Transverse colon (tissue), 4 donors: ENCODE measurements around the gene DHRS1. TPM values are rescaled to one million over a fixed set of nuclear protein-coding genes. Genes with fewer than 3 reads are reported as not detected.

ENCODE experiments used
- DNase-seq: peaks from one replicate; pipeline ENCODE4 v3.0.0-alpha.2; 2019
- H3K27ac ChIP-seq, 4 donors: fragments of 200-600 bp; sonication (generic); 2 replicates each; pipeline ENCODE4 v1.5.1; 2016 to 2018; ENCODE audit warnings: inconsistent platforms in 4 of 4
- H3K27me3 ChIP-seq: fragments of 200-600 bp; sonication (generic); 2 replicates; pipeline ENCODE4 v1.5.1; 2017; ENCODE audit warnings: inconsistent platforms
- H3K36me3 ChIP-seq, 4 donors: fragments of 200-600 bp; sonication (generic); 2 replicates each; pipeline ENCODE4 v1.5.1; 2017 to 2019; ENCODE audit warnings: inconsistent platforms in 4 of 4
- H3K4me1 ChIP-seq, 4 donors: fragments of 200-600 bp; sonication (generic); 2 replicates each; pipeline ENCODE4 v1.5.1; 2017 to 2020; ENCODE audit warnings: inconsistent platforms in 4 of 4
- H3K4me3 ChIP-seq, 4 donors: fragments of 200-600 bp; sonication (generic); 1 replicate in 1 of 4; 2 replicates in 3 of 4; pipeline versions ENCODE4 v1.5.1 to v1.6.1; 2017 to 2019; ENCODE audit warnings: inconsistent platforms in 4 of 4
- H3K9me3 ChIP-seq, 2 donors: fragments of 200-600 bp; sonication (generic); 2 replicates each; pipeline ENCODE4 v1.5.1; 2017 to 2019; ENCODE audit warnings: inconsistent platforms in 2 of 2
- EP300 ChIP-seq: sonication (generic); formaldehyde crosslinking; IDR thresholded peaks from one replicate; pipeline ENCODE4 v1.6.1; 2017; ENCODE audit warnings: antibody characterized with exemption, low read depth
- POLR2A ChIP-seq: fragments of 450-650 bp; IDR thresholded peaks from one replicate; pipeline ENCODE4 v1.6.1; 2016; ENCODE audit warnings: antibody characterized with exemption, mild to moderate bottlenecking, moderate library complexity
- POLR2AphosphoS5 ChIP-seq, 3 donors: sonication (generic); formaldehyde crosslinking; IDR thresholded peaks; one replicate each; pipeline ENCODE4 v1.6.1; 2016; ENCODE audit warnings: antibody characterized with exemption in 3 of 3
- WGBS, 2 donors: methylation state at CpG; one replicate each; pipeline ENCODE4 v1.1.5; 2018; ENCODE audit warnings: low coverage in 1 of 2; 5-methylcytosine and 5-hydroxymethylcytosine counted together
- in situ Hi-C, 4 donors: fragments of 200-750 bp; cut with MboI; loops; one replicate each; pipeline versions ENCODE4 v1.15.0 to v1.15.1; 2017; ENCODE audit warnings: low sequenced_read_pairs in 3 of 4, low pct_ligation_motif_present in 1 of 4, low pct_unique_long_range_greater_than_20kb in 1 of 4
- intact Hi-C: fragments of 100-400 bp; cut with DNase I; formaldehyde crosslinking; loops from one replicate; pipeline ENCODE4 v1.15.1; 2023; ENCODE audit warnings: low total_unique reads
- total RNA-seq, 4 donors: library from RNA; depleted of rRNA; stranded (reverse); fragments of >200 nt; gene quantifications; one replicate each; pipeline ENCODE4 v1.1.0, GENCODE V29; 2016
- TF ChIP-seq, protein P1 (sequence below), 5 experiments: fragments of 200-600 bp in 3 of 5; fragments of 450-650 bp in 2 of 5; sonication (generic) in 3 of 5; IDR thresholded peaks; 1 replicate in 2 of 5; 2 replicates in 3 of 5; pipeline ENCODE4 v1.5.1; 2016 to 2017; ENCODE audit warnings: antibody characterized with exemption in 5 of 5, inconsistent platforms in 3 of 5, mild to moderate bottlenecking in 2 of 5, moderate library complexity in 1 of 5

DHRS1 gene
- total RNA-seq, 4 donors from 2014 or later = 84.2 to 106 (median 94.6) TPM

DNA sequence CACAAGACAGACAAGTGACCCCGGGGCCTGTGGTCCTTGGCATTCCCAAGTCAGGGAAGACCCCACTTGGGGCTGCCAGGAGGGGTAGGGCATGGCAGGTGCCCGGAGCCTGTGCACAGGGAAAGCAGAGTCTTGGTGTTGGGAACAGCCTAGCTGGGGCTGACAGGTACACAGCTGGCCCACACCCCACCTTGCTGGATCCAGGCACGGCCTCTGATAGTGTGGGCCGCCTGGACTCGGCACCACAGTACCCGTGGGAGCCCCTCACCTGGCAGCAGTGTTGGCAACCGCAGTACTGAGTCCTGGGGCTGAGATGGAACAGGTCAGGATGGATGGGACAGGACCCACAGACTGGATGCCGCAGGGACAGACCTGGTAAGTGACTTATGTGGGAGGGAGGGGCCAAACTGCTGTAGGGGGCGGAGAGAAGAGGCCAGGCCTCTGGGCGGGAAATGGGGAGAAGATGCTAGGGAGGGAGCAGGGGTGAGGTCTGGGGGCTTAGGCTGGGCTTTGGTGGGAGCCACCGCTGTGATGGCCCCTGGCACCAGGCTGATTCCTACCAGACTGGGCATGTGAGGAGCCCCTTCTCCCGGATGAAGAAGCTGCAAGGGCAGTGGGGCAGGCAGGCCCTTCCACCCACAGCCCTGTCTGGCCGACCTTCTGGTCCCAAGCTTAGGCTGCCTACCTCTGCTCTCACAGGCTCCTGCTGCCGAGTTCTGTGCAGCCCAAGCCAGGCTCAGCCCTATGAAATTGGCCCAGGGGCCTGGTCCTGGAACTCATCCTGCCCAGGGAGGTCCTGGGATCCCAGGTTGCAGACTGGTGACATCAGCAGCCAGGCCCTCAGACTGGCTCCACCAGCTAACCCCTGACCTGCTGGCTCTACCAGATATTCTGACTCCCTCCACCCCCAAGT is 36.5 kb downstream of the DHRS1 start, which contains the start of gene TGM1:
Gene TGM1 (minus strand): TSS at position 357 of the 913 bp plus-strand sequence. CDS start 825 bp downstream, outside the sequence.
- TF ChIP-seq POLR2A (no peak), EP300 (no peak), POLR2AphosphoS5 (IDR thresholded peaks at IDR 0.05) (no peak)
- TF ChIP-seq, protein P1, sequence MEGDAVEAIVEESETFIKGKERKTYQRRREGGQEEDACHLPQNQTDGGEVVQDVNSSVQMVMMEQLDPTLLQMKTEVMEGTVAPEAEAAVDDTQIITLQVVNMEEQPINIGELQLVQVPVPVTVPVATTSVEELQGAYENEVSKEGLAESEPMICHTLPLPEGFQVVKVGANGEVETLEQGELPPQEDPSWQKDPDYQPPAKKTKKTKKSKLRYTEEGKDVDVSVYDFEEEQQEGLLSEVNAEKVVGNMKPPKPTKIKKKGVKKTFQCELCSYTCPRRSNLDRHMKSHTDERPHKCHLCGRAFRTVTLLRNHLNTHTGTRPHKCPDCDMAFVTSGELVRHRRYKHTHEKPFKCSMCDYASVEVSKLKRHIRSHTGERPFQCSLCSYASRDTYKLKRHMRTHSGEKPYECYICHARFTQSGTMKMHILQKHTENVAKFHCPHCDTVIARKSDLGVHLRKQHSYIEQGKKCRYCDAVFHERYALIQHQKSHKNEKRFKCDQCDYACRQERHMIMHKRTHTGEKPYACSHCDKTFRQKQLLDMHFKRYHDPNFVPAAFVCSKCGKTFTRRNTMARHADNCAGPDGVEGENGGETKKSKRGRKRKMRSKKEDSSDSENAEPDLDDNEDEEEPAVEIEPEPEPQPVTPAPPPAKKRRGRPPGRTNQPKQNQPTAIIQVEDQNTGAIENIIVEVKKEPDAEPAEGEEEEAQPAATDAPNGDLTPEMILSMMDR (IDR thresholded peaks at IDR 0.05) = no peak
- 87% methylated on average over 11 of the region's 14 CpGs; no CpG with 5 or more reads in 1 of the 2 donors for whole genome bisulfite sequencing, 2 donors
- Histone ChIP-seq H3K27me3 (no peaks in the 10 kb centered on the region), H3K4me1 (no peaks in the 10 kb centered on the region), H3K27ac (no peak within 1 kb of the TSS), H3K4me3 (no peak within 1 kb of the TSS), H3K36me3 (peaks cover 0 to 18% (median 0%) of the 10 kb centered on the region in 4 donors), H3K9me3 (no peaks in the 10 kb centered on the region)
- intact Hi-C loops (no loop called here), in situ Hi-C loops (no loop called here)
- no peak for DNase-seq

DNA sequence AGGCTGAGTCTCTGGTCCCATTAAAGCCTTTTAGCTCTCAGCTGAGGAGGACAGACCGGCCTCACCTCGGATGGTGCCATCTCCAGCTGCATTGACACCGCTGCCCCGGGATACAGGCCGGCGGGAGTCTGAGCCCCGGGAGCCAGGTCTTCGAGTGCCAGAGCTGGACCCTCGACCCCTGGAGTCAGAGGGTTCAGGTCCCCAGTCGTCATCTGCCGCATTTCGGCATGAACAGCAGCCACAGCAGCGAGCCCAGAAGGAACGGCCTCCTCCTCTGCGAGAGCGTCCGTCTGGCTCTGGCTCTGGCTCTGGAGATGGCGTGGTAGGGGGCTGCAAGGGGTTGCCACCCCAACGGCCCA is 37.6 kb downstream of the DHRS1 start:
- Histone ChIP-seq H3K9me3 (no peaks in the 10 kb centered on the region), H3K4me1 (no peaks in the 10 kb centered on the region), H3K4me3 (no peak overlapping the region), H3K36me3 (peaks cover 0 to 10% (median 0%) of the 10 kb centered on the region in 4 donors), H3K27me3 (no peaks in the 10 kb centered on the region), H3K27ac (no peak overlapping the region)
- no peak for DNase-seq
- no peak for TF ChIP-seq POLR2A
- no peak for TF ChIP-seq EP300
- TF ChIP-seq, protein P1 (IDR thresholded peaks at IDR 0.05) = no peak
- no peak for TF ChIP-seq POLR2AphosphoS5 (IDR thresholded peaks at IDR 0.05)
- intact Hi-C loops = no loop called here
- in situ Hi-C loops = no loop called here
- WGBS, 2 donors = 90% methylated on average over 17 of the region's 19 CpGs; no CpG with 5 or more reads in 1 of the 2 donors

DNA sequence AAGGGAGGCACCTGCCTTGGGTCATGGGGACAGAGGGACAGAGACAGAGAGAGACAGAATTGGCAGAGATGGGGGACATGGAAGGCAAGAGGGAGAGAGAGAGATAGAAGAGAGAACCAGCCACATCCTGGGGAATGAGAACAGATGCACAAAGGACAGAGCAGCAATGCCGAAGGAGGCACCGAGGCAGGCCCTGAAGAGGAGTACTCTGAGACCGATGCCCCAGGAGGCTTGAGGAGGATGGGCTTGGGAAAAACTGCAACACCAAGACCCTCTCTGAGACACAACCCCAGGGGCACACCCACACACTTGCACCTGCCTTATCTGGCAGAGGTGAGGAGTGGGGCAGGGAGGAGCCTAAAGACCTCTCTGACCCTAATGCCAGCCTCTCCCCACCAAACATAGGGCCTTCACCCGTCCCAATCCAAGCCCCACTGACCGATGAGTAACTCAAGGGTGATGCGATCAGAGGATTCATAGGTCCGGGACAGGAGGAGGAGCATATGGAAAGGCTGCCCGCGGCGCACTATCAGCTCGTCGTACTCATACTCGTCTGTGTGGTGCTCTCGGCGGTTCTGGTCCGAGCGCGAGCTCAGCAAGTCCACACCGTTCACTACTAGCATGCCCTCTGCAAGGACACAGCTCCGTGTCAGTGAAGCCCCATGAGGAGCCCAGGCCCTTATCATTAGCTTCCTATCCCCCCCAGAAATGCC is 38.2 kb downstream of the DHRS1 start:
- 92 to 100% methylated on average over 3 to 20 of the region's 20 CpGs for WGBS, 2 donors
- no peak overlapping the region for H3K4me3 ChIP-seq
- no peak for DNase-seq
- H3K27me3 ChIP-seq = no peaks in the 10 kb centered on the region
- no peak for TF ChIP-seq EP300
- no peak for TF ChIP-seq POLR2A
- TF ChIP-seq POLR2AphosphoS5 (IDR thresholded peaks at IDR 0.05) = no peak
- TF ChIP-seq, protein P1 (IDR thresholded peaks at IDR 0.05) = no peak
- no peaks in the 10 kb centered on the region for H3K4me1 ChIP-seq
- in situ Hi-C loops (no loop called here), intact Hi-C loops (no loop called here)
- no peaks in the 10 kb centered on the region for H3K9me3 ChIP-seq
- peaks cover 0 to 7% (median 0%) of the 10 kb centered on the region in 4 donors for H3K36me3 ChIP-seq
- no peak overlapping the region for H3K27ac ChIP-seq

DNA sequence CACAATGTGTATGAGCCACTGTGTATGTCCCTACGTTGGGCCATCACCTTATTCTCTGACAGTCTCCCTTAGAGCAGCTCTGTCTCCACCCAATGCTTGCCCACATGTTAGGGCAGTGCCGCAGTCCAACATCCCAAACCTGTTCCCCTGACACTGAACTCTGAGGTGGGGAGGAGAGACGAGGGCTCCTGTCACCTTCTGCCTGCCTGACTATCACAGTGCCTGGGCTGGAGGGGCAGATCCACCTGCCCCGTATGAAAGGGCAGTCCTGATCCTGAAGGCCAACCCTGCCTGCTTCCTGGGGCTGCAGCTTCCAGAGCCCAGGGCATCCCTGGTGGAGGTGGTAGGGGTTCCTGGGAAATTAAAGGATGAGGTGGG is 38.8 kb downstream of the DHRS1 start:
- TF ChIP-seq POLR2A = no peak
- no peak for TF ChIP-seq EP300
- no peak for TF ChIP-seq POLR2AphosphoS5 (IDR thresholded peaks at IDR 0.05)
- TF ChIP-seq, protein P1 (IDR thresholded peaks at IDR 0.05) = no peak
- in situ Hi-C loops (no loop called here), intact Hi-C loops (no loop called here)
- H3K4me3 ChIP-seq = no peak overlapping the region
- H3K27me3 ChIP-seq = no peaks in the 10 kb centered on the region
- H3K9me3 ChIP-seq = no peaks in the 10 kb centered on the region
- DNase-seq = no peak
- no peaks in the 10 kb centered on the region for H3K4me1 ChIP-seq
- no peak overlapping the region for H3K27ac ChIP-seq
- 80 to 84% methylated on average over 2 to 4 of the region's 4 CpGs for WGBS, 2 donors
- H3K36me3 ChIP-seq = peaks cover 0 to 1% (median 0%) of the 10 kb centered on the region in 4 donors
